ENCODE results near the gene CUTA.

CUTA gene

DNA sequence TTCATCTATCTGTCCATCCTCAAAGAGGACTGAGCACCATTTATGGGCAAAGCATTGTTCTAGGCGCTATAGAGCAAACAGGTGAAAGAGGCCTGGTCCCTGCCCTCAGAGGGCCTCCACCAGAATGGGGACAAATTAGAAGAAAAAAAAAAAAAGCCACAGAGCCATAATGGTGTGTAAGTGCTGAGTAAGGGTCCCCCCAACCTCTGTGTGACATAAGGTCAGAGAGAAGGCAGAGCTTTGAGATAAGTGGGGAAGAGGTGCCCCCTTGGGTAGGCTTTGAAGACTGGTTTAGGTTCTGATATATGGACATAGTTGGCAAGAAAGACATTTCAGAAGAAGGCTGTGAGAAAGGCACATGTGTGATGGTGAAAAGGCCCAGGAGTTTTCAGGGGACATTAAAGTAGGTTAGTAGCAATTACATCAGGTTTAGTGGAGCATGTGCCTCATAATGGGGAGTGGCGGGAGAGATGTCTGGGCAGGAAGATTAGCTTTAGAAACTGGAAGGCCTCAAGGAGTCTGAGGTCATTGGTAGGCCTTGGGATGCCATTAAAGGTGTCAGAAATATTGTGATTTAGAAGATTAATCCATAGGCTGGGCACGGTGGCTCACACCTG is 21.2 kb upstream of the CUTA start:
- no peak for DNase-seq

DNA sequence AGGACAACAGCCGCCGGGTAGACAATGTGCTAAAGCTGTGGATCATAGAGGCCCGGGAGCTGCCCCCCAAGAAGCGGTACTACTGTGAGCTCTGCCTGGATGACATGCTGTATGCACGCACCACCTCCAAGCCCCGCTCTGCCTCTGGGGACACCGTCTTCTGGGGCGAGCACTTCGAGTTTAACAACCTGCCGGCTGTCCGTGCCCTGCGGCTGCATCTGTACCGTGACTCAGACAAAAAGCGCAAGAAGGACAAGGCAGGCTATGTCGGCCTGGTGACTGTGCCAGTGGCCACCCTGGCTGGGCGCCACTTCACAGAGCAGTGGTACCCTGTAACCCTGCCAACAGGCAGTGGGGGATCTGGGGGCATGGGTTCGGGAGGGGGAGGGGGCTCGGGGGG is 19.8 kb upstream of the CUTA start:
- DNase-seq: no peak

DNA sequence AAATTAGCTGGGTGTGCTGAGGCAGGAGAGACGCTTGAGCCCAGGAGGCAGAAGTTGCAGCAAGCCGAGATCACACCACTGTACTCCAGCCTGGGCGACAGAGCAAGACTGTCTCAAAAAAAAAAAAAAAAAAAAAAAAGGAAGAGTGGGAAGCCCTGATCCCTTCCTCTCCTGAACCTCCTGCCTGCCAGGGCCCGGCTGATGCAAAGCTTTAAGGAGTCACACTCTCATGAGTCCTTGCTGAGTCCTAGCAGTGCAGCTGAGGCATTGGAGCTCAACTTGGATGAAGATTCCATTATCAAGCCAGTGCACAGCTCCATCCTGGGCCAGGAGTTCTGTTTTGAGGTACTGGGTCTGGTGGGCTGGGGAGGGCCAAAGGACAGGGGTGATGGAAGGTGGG is 17.1 kb upstream of the CUTA start:
- no peak for DNase-seq

DNA sequence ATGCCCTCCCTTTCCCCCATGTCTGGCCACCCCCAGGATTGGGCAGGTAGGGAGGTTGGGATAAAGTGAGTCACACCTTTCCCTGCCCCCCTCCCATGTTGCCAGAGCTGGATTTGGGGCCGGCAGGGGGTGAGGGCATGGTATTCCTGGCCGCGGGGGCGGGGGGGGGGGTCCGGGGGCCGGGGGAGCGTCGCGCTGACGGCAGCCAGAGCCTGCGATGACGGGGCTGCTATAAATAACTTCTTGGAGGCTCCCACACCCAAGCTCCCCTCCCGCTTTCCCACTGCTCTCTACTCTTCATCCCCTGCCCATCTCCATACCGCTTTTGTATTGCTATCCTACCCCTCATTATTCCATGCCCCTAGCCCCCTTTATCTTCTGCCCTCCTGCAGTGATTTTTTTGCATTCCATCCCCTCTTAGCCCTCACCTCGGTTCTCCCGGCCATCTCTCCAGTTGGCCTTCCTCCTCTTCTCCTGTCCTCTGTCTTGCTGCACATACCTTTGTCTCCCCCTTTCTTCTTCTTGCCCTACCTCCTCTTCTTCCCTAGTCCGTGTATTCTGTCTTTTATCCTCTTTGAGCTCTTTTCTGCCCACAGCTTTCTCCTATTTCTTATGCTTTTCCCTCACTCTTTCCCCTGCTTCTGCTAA is 15.8 kb upstream of the CUTA start:
- no peak for DNase-seq

DNA sequence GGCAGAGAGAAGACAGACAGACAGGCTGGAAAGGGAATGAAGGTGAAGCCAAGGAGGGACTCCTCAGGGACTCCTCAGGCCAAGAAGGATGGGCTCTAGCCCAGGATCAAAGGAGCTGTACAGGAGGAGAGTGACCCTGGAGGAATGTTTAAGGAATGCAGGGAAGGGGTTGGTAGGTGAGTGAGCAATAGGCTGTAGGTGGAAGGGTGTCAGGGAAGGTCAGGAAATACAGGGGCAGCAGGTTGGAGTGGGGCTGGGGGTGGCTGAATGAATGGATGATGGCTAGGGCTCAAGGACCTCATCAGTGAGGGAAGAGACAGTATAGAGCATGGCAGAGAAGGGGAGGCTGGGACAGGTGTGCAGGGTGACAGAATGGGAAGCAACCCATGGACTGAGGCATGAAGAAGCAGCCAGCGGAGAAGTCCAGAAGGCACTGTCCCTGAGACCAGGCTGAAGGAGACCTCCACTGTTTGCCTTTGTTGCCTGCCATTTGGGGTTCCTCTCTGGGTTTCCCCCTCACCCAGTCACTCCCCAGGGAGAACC is 15.2 kb upstream of the CUTA start:
- no peak for DNase-seq

DNA sequence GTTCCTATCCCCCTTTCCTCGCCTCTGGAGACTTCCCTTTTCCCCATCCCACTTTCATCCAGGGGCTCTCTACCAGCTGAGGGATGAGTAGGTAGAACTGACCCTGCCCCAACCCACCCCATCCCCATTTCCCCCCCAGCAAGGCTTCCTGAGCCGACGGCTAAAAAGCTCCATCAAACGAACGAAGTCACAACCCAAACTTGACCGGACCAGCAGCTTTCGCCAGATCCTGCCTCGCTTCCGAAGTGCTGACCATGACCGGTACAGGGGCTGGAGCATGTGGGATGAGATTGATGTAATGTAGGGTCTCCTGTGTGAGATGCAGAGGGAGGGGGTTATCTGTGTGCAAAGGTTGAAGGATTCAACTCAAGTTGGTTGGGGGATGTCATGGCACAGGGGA is 14.6 kb upstream of the CUTA start:
- DNase-seq: no peak

DNA sequence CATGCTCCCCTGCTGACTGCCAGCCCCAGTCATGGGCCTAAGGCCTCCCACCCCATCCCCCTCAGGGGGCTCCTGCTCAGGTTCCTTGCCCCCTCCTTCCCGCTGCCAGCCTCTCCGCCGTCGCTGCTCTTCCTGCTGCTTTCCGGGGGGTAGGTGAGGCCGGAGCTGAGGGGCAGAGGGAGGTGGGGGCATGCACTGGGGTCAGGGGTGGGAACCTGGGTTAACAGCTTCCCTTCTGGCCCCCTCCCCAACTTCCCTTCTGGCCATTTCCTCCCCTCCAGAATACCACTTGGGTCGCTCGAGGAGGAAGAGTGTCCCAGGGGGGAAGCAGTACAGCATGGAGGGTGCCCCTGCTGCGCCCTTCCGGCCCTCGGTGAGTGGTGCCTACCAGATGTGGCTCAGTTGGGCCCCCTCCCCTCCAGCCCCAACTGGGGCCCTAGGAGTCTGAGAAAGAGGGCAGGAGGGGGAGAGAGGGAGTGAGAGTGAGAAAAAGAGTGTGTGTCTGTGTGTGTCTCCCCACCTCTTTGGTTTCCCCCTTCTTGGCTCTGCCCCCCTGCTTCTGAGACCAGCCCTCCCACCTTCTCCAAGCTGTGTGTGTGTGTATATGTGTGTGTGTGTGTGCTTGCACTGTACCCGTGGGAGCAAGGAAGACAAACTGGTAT is 14.1 kb upstream of the CUTA start:
- DNase-seq: peak; percentile 23

DNA sequence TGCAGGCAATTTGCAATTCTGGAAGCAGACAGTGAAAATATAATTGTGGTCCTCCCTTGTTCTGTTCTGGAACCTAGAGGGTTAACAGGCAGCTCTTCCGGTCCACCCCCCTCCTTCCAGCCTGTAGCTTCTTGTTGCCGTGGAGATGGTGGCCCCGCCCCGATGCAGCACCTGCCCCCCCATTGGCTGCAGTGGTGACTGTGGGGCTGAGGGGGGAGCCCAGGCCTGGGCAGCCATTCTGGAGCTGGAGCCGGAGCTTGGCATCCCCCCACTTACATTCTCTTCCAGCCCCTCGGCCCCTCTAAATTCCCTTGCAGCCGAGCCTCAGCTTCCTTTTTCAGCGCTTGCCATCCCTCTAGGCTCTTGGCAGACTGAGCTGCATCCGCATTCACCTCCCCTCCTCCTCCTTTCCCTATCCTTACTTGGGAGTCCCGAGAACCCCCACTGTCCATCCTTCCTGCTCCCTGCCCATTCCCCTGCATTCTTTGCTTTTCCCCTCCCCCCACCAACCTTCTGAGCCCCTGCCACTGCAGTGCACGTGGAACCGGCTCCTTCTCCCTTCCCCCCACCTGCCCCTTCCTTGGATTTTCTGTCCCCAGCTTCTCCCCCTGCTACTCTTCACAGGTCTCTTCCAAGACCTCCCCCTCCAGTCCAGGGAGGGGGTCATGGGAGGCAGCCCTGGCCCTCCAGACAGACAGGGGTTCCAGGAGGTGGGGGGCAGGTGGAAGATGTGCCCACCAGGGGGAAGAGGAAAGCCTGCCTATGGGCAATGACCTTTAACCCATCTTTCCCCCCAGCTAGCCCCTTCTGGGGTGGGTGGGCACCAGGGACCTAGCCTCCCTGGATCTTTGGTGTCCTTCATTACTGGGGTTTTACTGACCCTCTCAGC is 13.3 kb upstream of the CUTA start:
- peak; percentile 90 for DNase-seq

DNA sequence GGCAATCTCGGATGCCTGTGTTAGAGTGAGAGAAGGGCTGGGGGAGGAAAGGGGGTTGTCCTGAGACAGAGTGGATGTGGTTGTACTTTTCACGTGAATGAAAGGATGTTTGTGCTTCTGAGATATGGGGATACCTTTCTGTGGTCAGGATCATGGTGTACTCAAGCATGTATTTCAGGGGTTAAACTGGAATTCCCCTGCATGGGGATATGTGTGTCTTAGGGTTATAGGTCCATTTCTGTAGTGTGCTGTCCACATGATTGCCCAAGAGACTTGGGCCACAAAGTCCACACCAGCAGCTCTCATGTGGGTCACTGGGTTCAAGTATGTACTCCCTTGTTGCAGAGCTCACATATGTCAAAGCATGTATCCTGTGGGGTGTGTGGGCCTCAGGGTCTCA is 12.4 kb upstream of the CUTA start:
- peak; percentile 48 for DNase-seq

DNA sequence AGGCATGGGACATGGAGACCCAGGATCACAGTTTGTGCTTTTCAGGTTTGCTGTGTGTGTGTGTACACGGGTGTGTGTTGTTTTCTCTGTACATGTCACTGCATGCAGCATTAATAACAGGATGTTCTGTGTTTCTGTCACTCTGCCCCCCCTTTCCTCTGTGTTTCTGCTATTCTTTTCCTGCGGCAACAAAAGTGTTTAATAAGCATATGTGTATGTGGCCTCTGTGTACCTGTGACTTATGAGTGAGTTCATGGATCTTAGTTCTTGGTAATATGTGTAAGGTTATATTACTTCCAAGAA is 11.8 kb upstream of the CUTA start:
- DNase-seq: peak; percentile 63

DNA sequence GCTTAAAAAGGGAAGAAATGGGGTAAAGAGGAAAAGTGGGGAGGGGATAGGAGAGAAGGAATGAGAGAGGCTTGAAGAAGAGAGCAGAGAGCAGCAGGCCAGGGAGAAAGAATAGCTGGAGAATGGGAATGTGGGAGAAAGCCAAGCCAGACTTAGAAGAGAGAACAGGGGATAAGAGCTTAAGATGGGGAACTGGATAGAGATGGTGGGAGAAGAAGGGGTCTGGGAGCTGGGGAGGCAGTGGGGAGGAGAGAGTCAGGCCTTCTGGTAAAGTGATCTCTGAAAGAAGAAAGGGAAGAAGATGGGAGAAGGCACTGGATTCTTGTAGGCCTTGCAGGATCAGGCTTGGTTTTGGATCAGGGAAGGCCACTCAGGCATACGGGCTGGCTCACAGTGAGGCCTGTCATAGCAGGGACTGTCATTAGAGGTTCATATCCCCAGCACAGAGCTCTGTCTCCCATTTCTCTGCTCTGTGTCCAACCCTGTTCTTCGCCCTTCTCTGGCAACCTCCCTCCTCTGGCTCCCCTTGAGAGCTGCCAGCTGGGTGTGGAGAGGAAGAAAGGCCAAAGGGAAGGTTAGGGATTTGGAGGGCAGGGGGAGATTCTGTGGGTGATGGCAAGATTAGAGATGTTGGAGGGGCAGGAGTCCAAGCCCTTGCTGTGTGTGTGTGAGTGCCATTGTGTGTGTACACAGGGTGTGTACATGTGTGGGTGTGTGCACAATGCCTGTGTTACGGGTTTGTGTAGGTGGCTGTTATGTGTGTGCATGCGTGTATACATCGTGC is 11.3 kb upstream of the CUTA start:
- peak; percentile 9 for DNase-seq

DNA sequence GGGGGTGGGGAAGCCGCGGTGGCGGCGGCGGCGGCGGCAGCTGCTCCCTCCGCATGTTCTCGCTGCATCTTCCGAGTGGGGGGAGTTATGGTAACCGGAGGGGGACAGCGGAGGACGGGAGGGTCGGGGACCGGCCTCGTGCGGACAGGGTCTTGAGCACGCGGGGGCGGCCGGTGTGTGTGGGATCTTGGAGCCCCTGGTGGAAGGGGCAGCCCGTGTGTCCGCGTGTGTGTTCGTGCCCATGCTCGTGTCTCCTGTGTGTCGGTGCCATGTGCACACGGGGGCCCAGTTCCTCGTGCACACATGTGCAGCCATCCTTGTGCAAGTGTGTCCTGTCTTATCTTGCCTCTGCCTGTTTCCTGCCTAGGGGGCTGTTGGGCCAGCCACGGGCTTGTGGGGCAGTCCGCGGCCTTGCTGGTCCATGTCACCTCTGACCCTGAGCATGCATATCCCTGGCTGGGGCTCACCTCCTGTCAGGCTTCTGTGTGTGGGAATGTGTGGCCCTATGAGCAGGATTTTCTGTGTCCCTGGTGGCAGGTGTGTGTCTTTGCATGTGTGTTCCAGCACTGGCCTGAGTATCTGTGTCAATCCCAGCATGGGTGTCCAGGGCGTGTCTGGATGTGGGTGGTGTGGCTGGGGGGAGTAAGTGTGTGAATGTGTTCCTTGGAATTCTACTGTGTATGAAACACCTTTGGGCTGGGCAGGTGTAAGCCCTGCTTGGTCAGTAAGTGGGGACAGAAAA is 10.5 kb upstream of the CUTA start:
- DNase-seq: peak; percentile 46

DNA sequence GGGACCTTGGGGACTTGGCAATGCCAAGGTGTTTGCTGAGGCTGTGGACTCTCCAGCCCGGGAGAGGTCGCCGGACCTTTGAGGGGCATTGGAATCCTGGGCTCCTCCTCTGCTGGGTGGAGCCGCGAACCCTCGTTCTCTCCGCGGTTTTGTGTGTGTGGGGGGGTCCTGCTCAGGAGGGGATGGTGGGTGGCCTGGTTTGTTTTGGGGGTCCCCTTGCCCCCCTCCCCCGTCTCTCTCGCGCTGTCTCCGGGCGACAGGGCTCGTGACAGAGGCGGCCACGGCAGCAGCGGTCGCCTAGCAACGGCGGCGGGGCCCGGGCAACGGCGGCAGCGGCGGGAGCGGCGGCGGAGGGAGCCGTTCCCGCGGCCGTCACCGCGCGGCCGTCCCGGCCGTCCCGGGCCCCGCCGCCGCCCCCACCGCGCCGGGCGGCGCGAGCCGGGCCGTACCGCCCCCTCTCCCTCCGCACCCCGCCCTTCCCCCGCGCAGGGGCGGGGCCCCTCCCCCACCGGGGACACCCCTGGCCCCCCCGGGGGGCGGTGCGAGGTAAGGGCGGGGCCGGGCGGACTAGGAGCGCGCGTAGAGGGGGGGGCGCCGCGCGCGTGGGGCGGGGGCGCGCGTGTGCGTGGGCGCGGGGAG is 9.8 kb upstream of the CUTA start:
- peak; percentile 79 for DNase-seq

DNA sequence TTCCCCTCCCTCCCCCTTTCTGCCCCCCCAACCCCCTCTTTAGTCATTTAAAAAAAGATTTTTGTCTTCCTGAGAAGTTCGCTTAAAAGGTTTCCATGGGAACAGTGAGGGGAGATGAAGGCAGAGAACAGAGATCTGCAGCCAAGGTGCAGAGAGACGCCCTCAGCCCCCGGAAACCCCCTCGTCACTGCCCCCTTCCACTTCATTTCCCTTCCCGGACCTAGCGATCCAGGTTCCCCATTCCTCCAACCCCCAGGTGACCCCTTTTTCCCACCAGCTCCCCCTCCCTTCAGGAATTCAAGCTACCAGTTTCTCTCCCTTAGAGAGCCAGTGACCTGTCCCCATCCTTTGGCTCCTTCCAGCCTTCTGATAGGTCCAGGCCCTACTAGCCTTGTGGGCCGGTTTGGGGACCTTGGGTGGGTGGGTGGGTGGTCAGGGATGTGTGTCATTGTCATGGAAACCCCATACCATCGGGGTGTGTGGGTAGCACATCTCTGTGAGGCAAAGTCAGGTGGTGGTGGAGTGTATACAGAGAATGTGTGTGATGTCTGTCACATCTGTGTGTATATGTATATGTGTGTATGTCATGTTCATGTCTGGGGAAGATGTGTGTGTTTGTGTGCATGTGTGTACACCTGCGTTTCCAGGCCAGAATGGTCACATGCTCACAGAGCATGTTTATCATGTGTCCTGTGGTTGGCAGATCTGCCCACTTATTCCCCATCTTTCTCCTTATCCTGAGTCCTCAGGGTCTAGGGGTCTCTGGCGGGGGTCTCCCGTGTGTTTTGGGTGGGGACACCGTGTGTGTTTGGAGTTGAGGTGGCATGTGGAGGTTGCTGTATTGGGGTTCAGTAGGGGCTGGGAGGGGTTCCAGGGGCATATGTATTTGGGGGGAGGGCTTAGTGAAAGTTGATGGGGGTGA is 8.9 kb upstream of the CUTA start:
- peak; percentile 82 for DNase-seq

DNA sequence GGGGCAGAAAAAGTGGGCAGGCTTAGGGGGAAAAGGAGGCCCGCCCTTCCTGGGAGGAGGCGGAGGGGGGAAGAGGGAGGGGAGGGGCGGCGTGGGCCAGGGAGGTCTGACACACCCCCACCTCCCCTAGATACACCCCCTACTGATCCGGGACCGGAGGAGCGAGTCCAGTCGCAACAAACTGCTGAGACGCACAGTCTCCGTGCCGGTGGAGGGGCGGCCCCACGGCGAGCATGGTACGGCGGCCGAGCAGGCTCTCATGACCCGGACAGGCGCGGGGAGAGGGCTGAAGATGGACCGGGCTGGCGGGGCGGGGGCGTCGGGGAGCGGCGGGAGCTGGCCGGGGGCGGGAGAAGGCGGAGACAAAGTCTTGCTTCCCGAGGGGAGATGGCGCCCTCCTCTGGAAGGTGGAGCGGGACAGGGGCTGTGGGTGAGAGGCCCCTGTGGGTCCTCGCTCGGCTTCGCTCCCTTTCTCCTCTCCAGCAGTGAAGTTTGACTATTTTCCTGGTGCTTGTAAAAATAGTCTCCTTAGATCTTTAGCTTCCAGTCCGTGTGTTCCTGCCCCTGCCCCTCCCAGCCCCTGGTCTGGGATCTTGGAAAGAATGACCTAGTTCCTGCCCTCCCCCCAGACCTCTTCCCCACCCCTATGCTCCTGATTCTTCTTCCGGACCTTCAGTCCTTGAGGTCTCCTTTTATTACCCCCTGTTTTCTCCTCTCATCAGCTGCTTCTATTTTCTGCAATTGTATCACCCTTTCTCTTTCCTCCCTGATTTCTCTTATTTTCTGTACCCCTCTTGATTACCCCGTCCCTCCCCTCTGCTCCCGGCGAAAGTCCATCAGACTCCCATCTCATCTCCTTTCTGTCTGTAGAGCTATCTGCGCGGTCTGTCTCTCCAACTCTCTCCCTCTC is 8.0 kb upstream of the CUTA start:
- peak; percentile 92 for DNase-seq

DNA sequence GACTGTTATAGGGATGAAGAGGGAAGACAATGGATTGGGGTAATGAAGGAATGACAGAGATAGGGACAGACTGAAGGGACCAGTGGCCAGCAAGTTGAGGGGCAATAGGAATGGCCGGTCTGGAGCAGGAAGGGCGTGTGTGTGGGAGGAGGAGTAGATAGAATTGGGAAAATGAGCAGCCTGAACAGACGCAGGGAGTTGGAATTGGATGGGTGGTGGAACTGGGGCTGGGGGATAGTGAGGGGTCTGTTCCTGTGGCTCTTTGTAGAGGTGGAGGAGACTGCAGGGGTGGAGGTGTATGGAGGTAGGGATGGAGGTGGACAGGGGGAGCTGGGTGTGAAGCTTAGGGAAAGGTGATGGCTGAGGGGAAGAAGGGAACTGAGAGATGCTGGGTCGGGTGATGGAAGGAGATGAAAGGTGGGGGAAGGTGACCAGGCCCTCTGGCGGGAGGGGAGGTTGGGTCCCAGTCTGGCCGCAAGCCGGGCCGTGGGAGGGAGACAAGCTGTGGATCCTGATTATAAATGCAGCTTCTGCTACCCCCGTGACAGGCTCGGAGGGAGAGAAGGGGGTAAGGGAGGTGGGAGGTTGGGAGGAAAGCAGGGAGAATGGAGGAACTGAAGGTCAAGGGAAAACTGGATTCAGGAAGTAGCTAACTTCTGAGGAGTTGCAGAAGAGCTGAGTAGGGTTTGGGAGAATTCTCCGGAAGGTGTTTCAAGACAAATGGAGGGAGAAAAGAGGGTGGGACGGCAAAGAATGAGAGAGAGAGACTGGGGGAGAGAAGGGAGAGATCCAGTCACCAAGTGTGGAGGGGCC is 7.2 kb upstream of the CUTA start:
- DNase-seq: no peak

DNA sequence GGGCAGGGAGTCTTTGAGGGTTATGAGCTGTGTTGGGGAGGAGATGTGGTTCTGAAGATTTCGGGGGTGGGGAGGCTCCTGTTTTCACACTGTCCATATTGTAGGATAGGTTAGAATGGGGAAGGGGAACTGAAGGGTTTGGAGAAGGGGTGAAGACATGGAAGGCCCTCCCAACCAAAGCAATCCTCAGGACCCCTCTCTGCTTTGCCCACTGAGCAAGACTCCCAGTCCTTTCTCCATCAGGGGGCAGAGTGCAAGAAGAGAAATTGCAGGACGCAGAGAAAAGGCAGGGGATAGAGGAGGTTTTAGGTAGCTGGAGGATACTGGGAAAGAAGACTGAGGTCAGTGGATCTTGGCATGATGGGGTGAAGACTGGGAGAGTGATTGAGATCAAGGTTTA is 5.9 kb upstream of the CUTA start:
- no peak for DNase-seq

DNA sequence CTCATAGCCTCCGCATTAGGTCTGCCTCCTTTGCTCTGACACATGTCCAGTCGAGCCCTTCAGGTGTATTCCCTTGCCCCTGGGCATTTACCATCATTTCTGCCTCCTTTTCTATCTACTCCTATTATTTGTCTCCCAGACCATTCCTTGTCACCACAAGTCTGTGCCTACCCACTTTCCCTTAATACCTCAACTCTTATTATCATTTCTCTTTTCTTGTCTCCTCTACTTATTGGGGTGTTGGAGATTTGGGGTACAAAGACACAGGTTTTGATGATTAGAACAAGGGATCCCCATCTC is 3.4 kb upstream of the CUTA start:
- no peak for DNase-seq

All from CD4-positive, alpha-beta T cell treated with Interleukin-21 for 1 hour (primary cell).